PC-3 (cell line): ENCODE results near the gene KAT7. TPM values are rescaled to one million over a fixed set of nuclear protein-coding genes. Genes with fewer than 3 reads are reported as not detected.
A peak's percentile ranks its signal among the peaks of the same experiment; 100 is the strongest.

Source experiments
- ATAC-seq: fragments of 200-7000 bp; cut with Tn5 transposase; 2 replicates; pipeline ENCODE4 v1.9.1; 2020; ENCODE audit warnings: mild to moderate bottlenecking, moderate library complexity
- BruUV-seq: library from RNA; stranded (reverse); fragments of 400-500 nt; replicated peaks from 2 replicates; lab custom pipeline; 2021; lab: Mats Ljungman, UMichigan
- CTCF ChIA-PET: fragments of 300-600 bp; sonication (Branson Sonifier 250); formaldehyde crosslinking; loops from one replicate; lab custom pipeline; 2022; ENCODE audit warnings: antibody characterized with exemption; lab: Charles Lee
- POLR2A ChIA-PET: fragments of 300-600 bp; sonication (Branson Sonifier 250); formaldehyde crosslinking; loops from one replicate; lab custom pipeline; 2022; ENCODE audit warnings: antibody characterized with exemption; ENCODE audit not compliant: unreplicated experiment; lab: Charles Lee
- DNase-seq: peaks from one replicate; pipeline ENCODE4 v3.0.0-alpha.2; 2015
- H2AFZ ChIP-seq: fragments of 300-600 bp; sonication (generic); 2 replicates; pipeline ENCODE4 v1.6.0; 2016; ENCODE audit warnings: antibody characterized with exemption, low read length
- H3F3A ChIP-seq: fragments of 300-600 bp; sonication (generic); one replicate; pipeline ENCODE4 v1.6.0; 2017; ENCODE audit warnings: antibody characterized with exemption, low read length, control low read depth, mild to moderate bottlenecking; ENCODE audit not compliant: unreplicated experiment
- H3K27ac ChIP-seq: fragments of 300-600 bp; sonication (generic); 2 replicates; pipeline ENCODE4 v1.5.1; 2016; ENCODE audit warnings: mild to moderate bottlenecking, low read length
- H3K27me3 ChIP-seq: fragments of 300-600 bp; sonication (generic); 2 replicates; pipeline ENCODE4 v1.6.1; 2016; ENCODE audit warnings: low read length, mixed read lengths
- H3K36me3 ChIP-seq: fragments of 300-600 bp; sonication (generic); 2 replicates; pipeline ENCODE4 v1.6.1; 2016; ENCODE audit warnings: low read depth, mixed run types, low read length, mixed read lengths
- H3K4me1 ChIP-seq: fragments of 300-600 bp; sonication (generic); 2 replicates; pipeline ENCODE4 v1.5.1; 2016; ENCODE audit warnings: low read length; ENCODE audit not compliant: insufficient read depth
- H3K4me2 ChIP-seq: fragments of 300-600 bp; sonication (generic); 2 replicates; pipeline ENCODE4 v1.6.0; 2016; ENCODE audit warnings: low read length
- H3K4me3 ChIP-seq: fragments of 300-600 bp; sonication (generic); 2 replicates; pipeline ENCODE4 v1.5.1; 2016; ENCODE audit warnings: mild to moderate bottlenecking, low read length, mixed read lengths
- H3K79me2 ChIP-seq: fragments of 300-600 bp; sonication (generic); 2 replicates; pipeline ENCODE4 v1.6.1; 2017; ENCODE audit warnings: low read length, mixed read lengths
- H3K9ac ChIP-seq: fragments of 300-600 bp; sonication (generic); 2 replicates; pipeline ENCODE4 v1.6.0; 2016; ENCODE audit warnings: mild to moderate bottlenecking, low read length
- H3K9me2 ChIP-seq: fragments of 300-600 bp; sonication (generic); replicated peaks from 2 replicates; pipeline ENCODE4 v1.6.1; 2016; ENCODE audit warnings: mixed run types, low read length, mixed read lengths
- H3K9me3 ChIP-seq: fragments of 300-600 bp; sonication (generic); 2 replicates; pipeline ENCODE4 v1.6.1; 2016; ENCODE audit warnings: low read length, mixed read lengths
- H4K20me1 ChIP-seq: fragments of 300-600 bp; sonication (generic); 2 replicates; pipeline ENCODE4 v1.6.1; 2016; ENCODE audit warnings: low read length, mixed read lengths
- EZH2 ChIP-seq: fragments of 300-600 bp; sonication (generic); IDR thresholded peaks from one replicate; pipeline ENCODE4 v1.6.1; 2017; ENCODE audit warnings: antibody characterized with exemption, mild to moderate bottlenecking, low read length; ENCODE audit not compliant: unreplicated experiment
- EZH2phosphoT487 ChIP-seq: fragments of 300-600 bp; sonication (generic); IDR thresholded peaks from 2 replicates; pipeline ENCODE4 v1.6.1; 2018; ENCODE audit warnings: mild to moderate bottlenecking, antibody characterized with exemption, low read length, borderline replicate concordance
- intact Hi-C: fragments of 100-400 bp; cut with micrococcal nuclease; formaldehyde crosslinking; loops from 2 replicates; pipeline ENCODE4 v1.9.0; 2023
- total RNA-seq: library from RNA; depleted of rRNA; stranded (reverse); fragments of >200 nt; gene quantifications from 2 replicates; pipeline ENCODE4 v1.2.3, GENCODE V29; 2014
- TF ChIP-seq, protein P1 (sequence below): fragments of 300-600 bp; sonication (generic); conservative IDR thresholded peaks from 2 replicates; pipeline ENCODE4 v1.5.1; 2017; ENCODE audit warnings: antibody characterized with exemption, low read depth, mild to moderate bottlenecking, low read length

The KAT7 gene
- total RNA-seq, 1 experiment from 2014 or later = 39.1 TPM

- DNase-seq = no peak
- no peak for ATAC-seq
- Histone ChIP-seq H2AFZ (no peak overlapping the region), H3K4me2 (no peak overlapping the region), H3K4me3 (no peak overlapping the region), H3K79me2 (no peaks in the 10 kb centered on the region), H3K9me2 (no peaks in the 10 kb centered on the region), H3F3A (no peaks in the 10 kb centered on the region), H3K4me1 (no peaks in the 10 kb centered on the region), H4K20me1 (no peaks in the 10 kb centered on the region), H3K27ac (no peak overlapping the region), H3K36me3 (no peaks in the 10 kb centered on the region), H3K27me3 (no peaks in the 10 kb centered on the region), H3K9ac (no peak overlapping the region), H3K9me3 (no peaks in the 10 kb centered on the region)
- CTCF ChIA-PET = no interaction called here
- POLR2A ChIA-PET = no interaction called here
- intact Hi-C loops = no loop called here
- TF ChIP-seq, protein P1, sequence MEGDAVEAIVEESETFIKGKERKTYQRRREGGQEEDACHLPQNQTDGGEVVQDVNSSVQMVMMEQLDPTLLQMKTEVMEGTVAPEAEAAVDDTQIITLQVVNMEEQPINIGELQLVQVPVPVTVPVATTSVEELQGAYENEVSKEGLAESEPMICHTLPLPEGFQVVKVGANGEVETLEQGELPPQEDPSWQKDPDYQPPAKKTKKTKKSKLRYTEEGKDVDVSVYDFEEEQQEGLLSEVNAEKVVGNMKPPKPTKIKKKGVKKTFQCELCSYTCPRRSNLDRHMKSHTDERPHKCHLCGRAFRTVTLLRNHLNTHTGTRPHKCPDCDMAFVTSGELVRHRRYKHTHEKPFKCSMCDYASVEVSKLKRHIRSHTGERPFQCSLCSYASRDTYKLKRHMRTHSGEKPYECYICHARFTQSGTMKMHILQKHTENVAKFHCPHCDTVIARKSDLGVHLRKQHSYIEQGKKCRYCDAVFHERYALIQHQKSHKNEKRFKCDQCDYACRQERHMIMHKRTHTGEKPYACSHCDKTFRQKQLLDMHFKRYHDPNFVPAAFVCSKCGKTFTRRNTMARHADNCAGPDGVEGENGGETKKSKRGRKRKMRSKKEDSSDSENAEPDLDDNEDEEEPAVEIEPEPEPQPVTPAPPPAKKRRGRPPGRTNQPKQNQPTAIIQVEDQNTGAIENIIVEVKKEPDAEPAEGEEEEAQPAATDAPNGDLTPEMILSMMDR = no peak
- no peak for TF ChIP-seq EZH2phosphoT487
- no peak for TF ChIP-seq EZH2
- BruUV-seq = no TSS peak
Observed at GRCh38 chr17:49842371-49842770, 53.9 kb downstream of the KAT7 start.

DNA sequence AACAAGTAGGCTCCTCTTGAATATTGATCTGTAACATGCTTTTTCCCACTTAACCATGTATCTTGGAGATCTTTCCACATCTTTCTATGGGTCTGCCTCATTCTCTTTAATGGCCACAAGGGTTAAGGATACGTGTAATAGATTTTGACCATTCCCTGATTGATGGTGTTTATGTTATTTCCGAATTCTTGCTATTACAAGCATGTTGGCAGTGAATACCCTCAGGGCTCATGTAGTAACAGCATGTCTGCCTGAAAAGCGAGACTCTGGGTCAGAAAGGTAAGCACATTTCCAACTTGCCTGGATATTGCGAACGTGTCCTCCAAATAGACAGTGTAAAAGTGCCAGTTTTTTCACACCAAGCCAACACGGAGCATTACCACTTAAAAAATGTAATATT, 54.4 kb downstream of the KAT7 start:
- H3K36me3 ChIP-seq = no peaks in the 10 kb centered on the region
- H3K27ac ChIP-seq = no peak overlapping the region
- no peaks in the 10 kb centered on the region for H3K79me2 ChIP-seq
- ChIA-PET POLR2A (no interaction called here), CTCF (no interaction called here)
- no peak for ATAC-seq
- H3F3A ChIP-seq = no peaks in the 10 kb centered on the region
- intact Hi-C loops = no loop called here
- no peak for TF ChIP-seq EZH2
- TF ChIP-seq EZH2phosphoT487 = no peak
- TF ChIP-seq, protein P1 = no peak
- H3K9ac ChIP-seq = no peak overlapping the region
- BruUV-seq = no TSS peak
- no peaks in the 10 kb centered on the region for H3K27me3 ChIP-seq
- no peak for DNase-seq
- H4K20me1 ChIP-seq = no peaks in the 10 kb centered on the region
- no peaks in the 10 kb centered on the region for H3K4me1 ChIP-seq
- H2AFZ ChIP-seq = no peak overlapping the region
- no peak overlapping the region for H3K4me3 ChIP-seq
- H3K4me2 ChIP-seq = no peak overlapping the region
- no peaks in the 10 kb centered on the region for H3K9me2 ChIP-seq
- H3K9me3 ChIP-seq = no peaks in the 10 kb centered on the region

DNA sequence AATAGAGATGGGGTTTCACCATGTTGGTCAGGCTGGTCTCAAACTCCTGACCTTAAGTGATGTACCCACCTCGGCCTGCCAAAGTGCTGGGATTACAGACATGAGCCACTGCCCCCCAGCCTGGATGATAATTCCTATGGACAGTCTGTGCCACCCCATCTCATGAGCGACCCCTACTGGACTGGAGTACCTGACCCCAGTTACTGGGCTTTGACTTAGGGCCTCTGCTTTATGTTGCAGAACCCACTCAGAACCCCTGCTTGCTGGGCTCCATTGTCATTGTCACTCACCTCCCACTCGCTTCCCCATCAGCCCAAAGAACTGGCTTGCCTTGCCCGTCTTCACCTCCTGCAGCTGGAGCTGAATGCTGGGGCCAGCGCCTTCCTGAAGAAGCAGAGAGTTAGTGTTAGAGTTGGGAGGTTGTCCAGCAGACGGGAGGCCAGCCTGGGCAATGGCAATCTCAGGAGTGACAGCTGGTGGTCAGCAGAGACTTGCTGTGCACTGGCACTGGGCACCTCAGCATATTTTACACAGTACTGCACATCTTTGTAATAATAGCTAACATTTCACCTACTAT, 55.4 kb downstream of the KAT7 start:
- DNase-seq = peak; percentile 56
- Histone ChIP-seq H3K9ac (no peak overlapping the region), H3K9me3 (no peaks in the 10 kb centered on the region), H3K27ac (no peak overlapping the region), H3K36me3 (no peaks in the 10 kb centered on the region), H3K4me2 (no peak overlapping the region), H3K4me3 (no peak overlapping the region), H3K9me2 (no peaks in the 10 kb centered on the region), H3K27me3 (no peaks in the 10 kb centered on the region), H2AFZ (no peak overlapping the region), H3F3A (no peaks in the 10 kb centered on the region), H4K20me1 (no peaks in the 10 kb centered on the region), H3K79me2 (no peaks in the 10 kb centered on the region), H3K4me1 (no peaks in the 10 kb centered on the region)
- TF ChIP-seq EZH2 (no peak), EZH2phosphoT487 (no peak)
- TF ChIP-seq, protein P1 = peak; percentile 73
- ATAC-seq = peak; percentile 67
- CTCF ChIA-PET = no interaction called here
- intact Hi-C loops = no loop called here
- POLR2A ChIA-PET = no interaction called here
- no TSS peak for BruUV-seq
